HG02840 (cell line): Measurements from ENCODE around the gene PLGRKT.
"Not testable (repeated sequence)": the region's sequence is repeated elsewhere in the genome, so short reads cannot be mapped to it uniquely, and the experiment has no call there.

Experiments used
- ATAC-seq: cut with Tn5 transposase; IDR thresholded peaks from one replicate; pipeline ENCODE4 v1.9.1; 2021; ENCODE audit warnings: mild to moderate bottlenecking, moderate library complexity, moderate number of reproducible peaks; ENCODE audit not compliant: unreplicated experiment, low FRiP score

PLGRKT gene

GRCh38 chr9:5326893-5327548, 110.7 kb downstream of the PLGRKT start:
- ATAC-seq = no peak

DNA sequence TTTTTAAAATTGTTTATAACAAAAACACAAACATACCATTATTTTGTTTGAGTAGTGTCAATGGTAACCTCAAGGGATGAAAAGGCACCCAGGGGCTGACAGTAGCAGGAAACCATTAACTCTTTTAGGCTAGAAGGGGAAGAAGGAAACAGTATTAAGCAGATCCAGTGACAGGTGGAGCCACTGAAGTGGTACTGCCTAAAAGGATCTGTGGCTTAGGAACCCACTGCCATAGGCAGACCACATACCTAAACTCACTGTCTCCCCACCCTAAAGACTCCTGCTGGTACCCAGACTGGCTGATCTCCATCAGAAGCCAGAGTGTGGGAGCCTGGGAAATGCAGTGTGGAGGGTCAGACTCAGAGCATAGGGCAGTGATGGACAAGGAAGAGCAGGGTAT, 111.5 kb downstream of the PLGRKT start:
- no peak for ATAC-seq

GRCh38 chr9:5321601-5322000, 116.1 kb downstream of the PLGRKT start:
- not testable (repeated sequence) for ATAC-seq

- ATAC-seq = no peak
Measured at GRCh38 chr9:5321058-5321457, 116.7 kb downstream of the PLGRKT start.

- not testable (repeated sequence) for ATAC-seq
Measured at GRCh38 chr9:5316406-5316805, 121.3 kb downstream of the PLGRKT start.

DNA sequence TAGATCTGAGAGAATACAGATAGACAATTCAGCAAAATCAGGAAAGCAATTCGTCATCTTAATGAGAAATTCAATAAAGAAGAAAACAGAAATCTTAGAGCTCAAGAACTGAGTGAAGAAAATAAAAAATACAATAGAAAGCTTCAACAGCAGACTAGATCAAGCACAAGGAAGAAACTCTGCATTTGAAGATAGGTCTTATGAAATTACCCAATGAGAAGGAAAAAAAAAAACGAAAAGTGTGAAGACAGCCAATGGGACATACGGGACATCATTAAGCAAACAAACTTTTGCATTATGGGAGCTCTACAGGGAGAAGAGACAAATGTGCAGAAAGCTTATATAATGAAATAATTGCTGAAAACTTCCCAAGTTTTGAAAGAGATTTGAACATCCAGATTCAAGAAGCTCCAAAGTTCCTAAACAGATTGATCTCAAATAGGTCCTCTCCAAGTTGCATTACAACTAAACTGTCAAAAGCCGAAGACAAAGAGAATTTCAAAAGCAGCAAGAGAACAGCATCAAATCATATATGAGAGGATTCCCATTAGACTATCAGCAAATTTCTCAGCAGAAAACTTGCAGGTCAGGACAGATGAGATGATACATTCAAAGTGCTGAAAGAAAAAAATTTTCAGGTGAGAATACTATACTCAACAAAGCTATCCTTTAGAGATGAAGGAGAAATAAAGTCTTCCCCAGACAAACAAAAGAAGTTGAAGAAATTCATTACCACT, 122.4 kb downstream of the PLGRKT start:
- no peak for ATAC-seq

DNA sequence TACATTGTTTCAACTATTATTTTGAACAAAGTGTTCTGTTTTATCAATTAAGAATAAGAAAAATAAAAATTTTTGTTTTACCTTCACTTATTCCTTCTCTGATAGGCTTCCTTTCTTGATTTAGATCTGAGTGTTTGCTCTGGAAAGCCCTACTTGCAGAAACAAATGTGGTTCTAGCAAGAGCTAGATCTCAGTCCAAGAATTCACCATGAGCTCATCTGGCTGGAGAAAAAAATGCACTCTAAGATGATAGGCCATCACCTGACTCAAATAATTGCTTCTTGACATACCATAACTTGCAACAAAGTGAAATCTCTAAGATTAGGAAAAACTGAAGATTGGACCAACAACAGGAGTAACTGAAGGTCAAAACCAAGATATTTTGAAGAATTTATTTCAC, 126.9 kb downstream of the PLGRKT start:
- ATAC-seq = no peak
